GM12874 (cell line): Measurements from ENCODE around the gene AIF1.

Source experiments
- TF ChIP-seq, protein P1 (sequence below): IDR thresholded peaks from 2 replicates; pipeline ENCODE4 v1.5.1; 2011; ENCODE audit warnings: low read depth, mild to moderate bottlenecking, control low read depth, low read length, moderate library complexity; ENCODE audit not compliant: insufficient read depth

Gene AIF1

DNA sequence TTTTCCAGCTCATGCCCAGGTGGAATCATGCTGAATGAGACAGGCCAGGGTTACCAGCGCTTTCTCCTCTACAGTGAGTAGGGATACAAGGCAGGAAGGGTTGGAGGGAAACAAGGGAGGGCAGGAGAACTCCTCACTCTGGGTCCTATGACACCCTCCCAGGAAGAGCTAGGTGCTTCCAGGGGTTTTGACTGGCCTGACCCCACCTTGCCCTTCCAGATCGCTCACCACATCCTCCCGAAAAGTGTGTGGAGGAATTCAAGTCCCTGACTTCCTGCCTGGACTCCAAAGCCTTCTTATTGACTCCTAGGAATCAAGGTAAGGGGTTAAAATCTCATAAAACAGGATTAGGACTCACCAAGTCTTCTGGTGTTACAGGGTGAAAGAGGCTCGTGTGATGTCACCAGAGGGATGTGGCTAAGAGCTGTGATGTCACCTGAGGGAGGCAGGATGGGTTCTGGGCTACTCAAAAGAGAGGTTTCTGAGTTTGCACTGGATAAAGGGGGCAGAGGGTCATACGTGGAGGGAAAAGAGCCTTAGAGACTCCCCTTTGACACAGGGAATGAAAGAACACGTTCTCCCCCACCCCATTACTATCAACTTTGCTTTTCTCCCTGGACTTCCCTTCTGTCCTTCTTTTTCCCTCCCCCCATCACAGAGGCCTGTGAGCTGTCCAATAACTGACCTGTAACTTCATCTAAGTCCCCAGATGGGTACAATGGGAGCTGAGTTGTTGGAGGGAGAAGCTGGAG, 42.5 kb downstream of the AIF1 start:
- TF ChIP-seq, protein P1, sequence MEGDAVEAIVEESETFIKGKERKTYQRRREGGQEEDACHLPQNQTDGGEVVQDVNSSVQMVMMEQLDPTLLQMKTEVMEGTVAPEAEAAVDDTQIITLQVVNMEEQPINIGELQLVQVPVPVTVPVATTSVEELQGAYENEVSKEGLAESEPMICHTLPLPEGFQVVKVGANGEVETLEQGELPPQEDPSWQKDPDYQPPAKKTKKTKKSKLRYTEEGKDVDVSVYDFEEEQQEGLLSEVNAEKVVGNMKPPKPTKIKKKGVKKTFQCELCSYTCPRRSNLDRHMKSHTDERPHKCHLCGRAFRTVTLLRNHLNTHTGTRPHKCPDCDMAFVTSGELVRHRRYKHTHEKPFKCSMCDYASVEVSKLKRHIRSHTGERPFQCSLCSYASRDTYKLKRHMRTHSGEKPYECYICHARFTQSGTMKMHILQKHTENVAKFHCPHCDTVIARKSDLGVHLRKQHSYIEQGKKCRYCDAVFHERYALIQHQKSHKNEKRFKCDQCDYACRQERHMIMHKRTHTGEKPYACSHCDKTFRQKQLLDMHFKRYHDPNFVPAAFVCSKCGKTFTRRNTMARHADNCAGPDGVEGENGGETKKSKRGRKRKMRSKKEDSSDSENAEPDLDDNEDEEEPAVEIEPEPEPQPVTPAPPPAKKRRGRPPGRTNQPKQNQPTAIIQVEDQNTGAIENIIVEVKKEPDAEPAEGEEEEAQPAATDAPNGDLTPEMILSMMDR: no peak

DNA sequence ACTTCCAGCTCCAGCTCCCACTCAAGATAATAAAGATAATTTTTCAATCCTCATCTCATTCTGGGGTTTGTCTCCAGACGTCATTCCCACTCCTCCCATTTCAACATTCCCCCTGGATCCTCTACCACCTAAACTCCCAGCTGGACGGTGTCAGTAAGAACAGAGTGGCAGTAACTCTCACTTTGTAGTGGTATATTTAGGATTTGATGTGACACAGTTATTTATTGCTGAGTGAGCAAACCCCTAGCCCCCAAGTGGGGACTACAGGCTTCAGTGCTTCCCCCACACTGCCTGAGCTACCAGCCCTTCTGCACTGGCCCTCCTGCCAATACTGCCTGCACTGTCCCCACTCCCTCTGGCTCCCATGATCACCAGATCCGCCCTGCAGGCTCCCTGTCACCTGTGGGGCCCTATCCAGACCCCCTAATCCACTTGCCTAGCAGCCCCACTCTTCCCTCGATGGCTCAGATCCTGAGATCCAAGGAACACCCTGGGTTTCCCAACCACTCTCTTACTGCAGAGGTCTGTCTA, 43.2 kb downstream of the AIF1 start:
- TF ChIP-seq, protein P1: no peak

DNA sequence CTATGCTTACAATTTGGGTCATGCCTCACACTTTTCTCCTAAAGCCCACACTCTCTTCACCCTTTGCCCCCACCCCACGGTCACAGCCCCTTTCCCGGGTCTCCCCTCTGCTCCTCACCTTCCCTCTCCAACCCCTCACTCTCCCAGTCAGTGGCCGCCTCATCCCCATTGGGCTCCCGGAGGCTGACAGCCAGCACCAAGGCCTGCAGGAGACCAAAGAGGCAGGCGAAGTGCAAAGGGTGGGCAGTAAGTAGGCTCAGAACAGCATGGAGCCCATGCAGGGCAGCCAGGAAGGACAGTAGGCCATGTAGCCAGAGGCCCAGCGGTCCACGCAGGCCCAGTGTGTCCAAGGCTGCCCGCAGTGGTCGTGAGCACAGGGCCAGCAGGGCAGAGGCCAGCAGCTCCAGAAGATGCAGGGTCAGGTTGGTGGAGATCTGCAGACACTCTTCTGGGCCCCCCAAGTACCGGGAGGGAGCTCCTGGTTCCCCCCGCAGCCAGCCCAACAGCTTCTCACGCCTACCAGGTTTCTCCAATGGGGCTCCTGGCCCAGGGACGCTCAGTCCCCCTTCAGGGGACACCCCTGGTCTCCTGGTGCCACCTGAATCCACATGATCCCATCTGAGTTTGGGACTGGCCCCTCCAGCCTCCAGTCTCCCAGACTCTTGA, 44.1 kb downstream of the AIF1 start:
- TF ChIP-seq, protein P1: no peak

DNA sequence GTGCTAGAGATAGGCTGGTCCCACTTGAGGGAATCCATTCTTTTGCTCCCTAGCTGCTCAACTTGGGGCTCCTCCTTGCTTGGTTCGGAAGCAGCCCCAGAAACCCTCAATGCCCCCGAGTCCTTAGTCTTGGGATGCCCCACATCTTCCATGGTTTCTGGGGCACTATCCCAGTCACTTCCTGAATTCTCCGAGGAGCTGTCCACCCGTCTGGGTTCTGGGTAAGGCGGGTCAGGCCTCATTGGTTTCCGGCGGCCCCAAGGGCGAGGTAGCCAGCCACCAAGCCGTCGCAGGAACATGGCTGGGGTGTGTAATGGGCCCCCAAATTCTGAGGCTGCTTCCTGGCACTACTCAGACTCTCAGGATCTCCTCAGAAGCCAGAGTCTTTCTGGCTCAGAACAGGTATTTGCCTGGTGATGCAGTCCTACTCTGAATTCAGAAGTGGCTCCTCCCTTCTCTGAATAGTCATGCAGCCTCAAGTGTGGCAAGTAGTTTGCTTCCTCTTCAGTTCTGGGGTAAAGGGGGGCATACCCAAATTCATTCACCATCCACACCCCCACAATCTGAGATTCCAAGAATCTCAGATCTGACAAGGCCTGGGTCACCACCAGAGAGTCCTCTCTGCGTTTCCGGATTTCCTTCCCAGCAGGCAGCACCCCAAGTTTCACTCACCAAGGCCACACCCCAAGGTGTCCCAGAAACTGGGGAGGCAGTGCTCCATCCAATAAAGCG, 44.8 kb downstream of the AIF1 start:
- TF ChIP-seq, protein P1: no peak

DNA sequence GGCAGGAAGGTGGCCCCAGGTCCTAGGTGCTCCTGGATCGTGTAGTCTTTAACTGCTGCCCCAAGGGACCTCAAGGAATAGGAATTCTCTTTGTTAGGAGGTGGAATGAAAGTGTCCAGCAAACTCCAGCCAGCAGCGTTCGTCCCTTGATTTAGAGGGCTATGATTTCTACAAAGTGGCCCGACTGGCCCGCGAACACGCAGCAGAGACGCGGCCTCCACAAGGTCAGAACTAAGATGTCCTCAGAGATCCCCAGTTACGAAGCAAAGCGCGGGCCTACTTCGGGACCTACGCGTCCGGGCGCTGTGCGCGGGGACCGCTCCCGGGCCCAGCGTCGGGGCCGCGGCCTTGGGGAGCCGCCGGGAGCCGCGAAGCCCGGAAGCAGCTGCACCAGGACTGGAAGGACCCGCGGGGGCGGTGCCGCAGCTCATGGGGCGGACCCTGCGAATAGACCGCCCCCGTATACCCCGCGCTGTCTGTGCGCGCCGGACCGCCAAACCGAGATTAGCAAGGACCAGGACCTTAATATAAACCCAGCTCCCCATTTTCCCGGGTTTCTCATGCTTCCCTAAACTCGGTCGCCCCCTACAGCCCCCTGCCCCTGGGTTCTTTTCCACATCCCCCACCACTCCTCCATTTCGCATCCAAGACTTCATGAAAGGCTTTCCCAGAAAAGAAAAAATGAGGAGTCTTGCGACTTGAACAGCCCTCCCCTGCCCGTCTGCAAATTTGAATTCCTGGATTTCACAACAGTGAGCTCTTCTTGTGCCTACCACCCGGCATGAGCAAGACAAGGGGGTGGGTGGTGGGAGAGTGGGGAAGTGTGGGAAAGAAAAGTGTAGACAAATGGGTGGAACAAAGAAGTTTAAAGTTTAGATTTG, 45.6 kb downstream of the AIF1 start, which contains the start of gene C6orf47:
Gene C6orf47, minus strand, starts transcription at position 398 of the 881 bp plus-strand sequence. CDS start 831 bp downstream, outside the sequence.
- TF ChIP-seq, protein P1: no peak

DNA sequence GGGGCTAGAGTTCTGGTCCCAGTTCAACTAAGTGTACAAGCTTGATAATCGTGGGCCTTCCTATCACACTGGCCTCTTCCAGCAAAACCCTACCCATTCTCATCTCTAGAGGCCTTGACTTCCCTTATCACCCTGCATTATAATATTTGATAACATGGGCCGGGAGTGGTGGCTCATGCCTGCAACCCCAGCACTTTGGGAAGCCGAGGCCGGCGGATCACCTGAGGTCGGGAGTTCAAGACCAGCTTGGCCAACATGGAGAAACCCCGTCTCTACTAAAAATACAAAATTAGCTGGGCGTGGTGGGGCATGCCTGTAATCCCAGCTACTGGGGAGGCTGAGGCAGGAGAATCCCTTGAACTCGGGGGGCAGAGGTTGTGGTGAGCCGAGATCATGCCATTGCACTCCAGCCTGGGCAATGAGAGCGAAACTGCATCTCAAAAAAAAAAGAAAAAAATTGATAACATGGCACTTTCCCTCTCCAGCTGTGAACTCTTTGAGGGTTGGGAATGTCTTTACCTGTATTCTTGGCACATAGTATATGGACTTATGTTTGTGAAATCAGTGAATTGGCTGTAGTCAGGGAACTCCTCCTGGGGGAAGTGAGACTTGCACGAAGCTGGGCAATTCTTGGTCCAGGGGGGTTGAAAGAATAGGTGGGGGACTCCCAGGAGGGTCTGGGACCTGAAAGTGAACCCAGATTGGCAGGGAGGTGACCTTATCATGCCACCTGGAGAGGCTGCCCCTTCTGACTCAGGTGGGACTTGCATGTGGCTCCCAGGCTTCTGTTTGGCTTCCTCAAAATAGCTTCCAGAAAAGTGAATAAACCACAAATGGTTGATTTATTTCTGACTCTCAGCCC, 46.5 kb downstream of the AIF1 start:
- TF ChIP-seq, protein P1: 0 out of 2 replicates have a peak, but pooled peaks have one; percentile 6
